ENCODE results near the gene RPL39L. TPM values are rescaled to one million over a fixed set of nuclear protein-coding genes. Genes with fewer than 3 reads are reported as not detected.
A peak's percentile ranks its signal among the peaks of the same experiment; 100 is the strongest.

The RPL39L gene
- total and polyA plus RNA-seq, 2 of the 4 experiments (the other 2 are of a cell fraction): 18.1 to 34.6 TPM

DNA sequence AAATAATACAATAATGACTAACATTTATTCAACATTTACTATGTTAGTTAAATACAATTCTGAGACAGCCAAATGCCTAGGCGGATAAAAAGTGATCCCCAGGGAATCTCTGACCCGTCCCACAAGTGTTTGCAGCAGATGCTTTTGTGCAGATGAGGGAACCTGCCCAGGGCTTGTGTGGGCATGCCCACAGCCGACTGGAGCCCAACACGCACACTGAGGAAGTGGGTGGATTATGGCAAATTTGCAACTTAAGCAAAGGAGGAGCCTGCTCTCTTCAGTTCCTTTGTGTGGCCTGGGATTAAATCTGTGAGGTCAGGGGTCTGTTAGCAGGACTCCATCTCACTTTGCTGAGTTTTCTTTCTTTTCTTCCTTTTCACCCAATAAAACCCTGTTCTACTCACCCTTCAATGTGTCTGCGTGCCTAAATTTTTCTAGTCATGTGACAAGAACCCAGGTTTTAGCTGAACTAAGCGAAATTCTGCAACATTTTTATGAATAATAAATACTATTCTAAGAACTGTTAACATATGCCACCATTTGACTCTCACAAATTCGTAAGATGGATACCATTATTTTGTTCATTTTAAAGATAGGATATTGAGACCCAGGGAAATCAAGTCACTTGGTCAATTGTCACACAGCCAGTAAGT, 44.0 kb upstream of the RPL39L start:
- Histone ChIP-seq H3K14ac (replicated peaks; ENCODE audit: low read depth, low read length) (no peak overlapping the region), H2BK15ac (ENCODE audit: low read depth, low read length) (0 out of 3 replicates have a peak overlapping the region, but pooled peaks have one; percentile 55), H2AFZ (replicated peaks; ENCODE audit: low read length, poor library complexity) (peak overlapping the region; percentile 55), H3K23ac (ENCODE audit: low read depth, low read length) (0 out of 2 replicates have a peak overlapping the region, but pooled peaks have one; percentile 11), H3K79me1 (ENCODE audit: low read depth in 1 of 2, low read length in 2 of 2) (no peaks in the 10 kb centered on the region), H4K91ac (ENCODE audit: insufficient read depth, low read depth, low read length) (peak overlapping the region; percentile 36; the same call in 1 of the 2 replicates), H3K27ac (ENCODE audit: insufficient read depth, low read length) (no peak overlapping the region), H3K4ac (ENCODE audit: low read depth, low read length) (peak overlapping the region; percentile 30; the same call in 1 of the 2 replicates), H3K18ac (ENCODE audit: low read depth, low read length) (peak overlapping the region; percentile 1), H3K9ac (ENCODE audit: low read depth, low read length) (no peak overlapping the region), H3K4me3 (ENCODE audit: insufficient read depth, low read depth, low read length) (no peak overlapping the region), H3K4me1 (ENCODE audit: control insufficient read depth, insufficient read depth, low read length) (peaks cover 12% of the 10 kb centered on the region), H2BK20ac (ENCODE audit: low read depth, low read length) (peak overlapping the region; percentile 79), H3K9me3 (ENCODE audit: control insufficient read depth, insufficient read depth, low read length) (no peaks in the 10 kb centered on the region), H3K9me1 (ENCODE audit: insufficient read depth, low read length) (peaks cover 2% of the 10 kb centered on the region), H3K36me3 (ENCODE audit: control insufficient read depth, insufficient read depth, low read length) (no peaks in the 10 kb centered on the region), H4K8ac (ENCODE audit: low read depth in 2 of 2, low read length in 2 of 2) (peak overlapping the region in 1 of 2 experiments; percentile 35; a peak in 2 of 4 replicates), H3K27me3 (ENCODE audit: control insufficient read depth, insufficient read depth, low read length) (no peaks in the 10 kb centered on the region), H2BK120ac (ENCODE audit: low read depth, low read length) (peak overlapping the region; percentile 83), H3K4me2 (ENCODE audit: low read depth, low read length) (no peak overlapping the region), H2AK9ac (replicated peaks; ENCODE audit: low read depth, low read length, poor library complexity) (peak overlapping the region; percentile 16), H4K20me1 (ENCODE audit: insufficient read depth, low read length) (no peaks in the 10 kb centered on the region), H4K5ac (ENCODE audit: low read depth, low read length) (no peak overlapping the region; the same call in 1 of the 2 replicates), H2BK5ac (ENCODE audit: low read depth, low read length, poor library complexity, severe bottlenecking) (no peak overlapping the region), H2AK5ac (ENCODE audit: low read depth, low read length) (no peak overlapping the region), H3K56ac (ENCODE audit: extremely low read depth, insufficient read depth, low read length) (no peak overlapping the region)
- no peak for ATAC-seq (ENCODE audit: low read depth)
- WGBS, 2 experiments (ENCODE audit: extremely low coverage in 2 of 2, insufficient read length in 1 of 2): no CpG with 5 or more reads among the region's 7 CpGs
- dilution Hi-C loops (cut with HindIII; ENCODE audit: low sequenced_read_pairs, unreplicated experiment): no loop called here
- intact Hi-C loops (cut with micrococcal nuclease): no loop called here
- in situ Hi-C loops (cut with MboI; ENCODE audit: low sequenced_read_pairs): no loop called here
- no peak for DNase-seq
- ChIA-PET CTCF (interaction anchor here (0.6 kb wide), 1 partner anchor 77 kb away, joined by 5 read pairs; no protein-coding TSS in a partner anchor), POLR2A (ENCODE audit: unreplicated experiment) (no interaction called here)
- TF ChIP-seq, protein P1, sequence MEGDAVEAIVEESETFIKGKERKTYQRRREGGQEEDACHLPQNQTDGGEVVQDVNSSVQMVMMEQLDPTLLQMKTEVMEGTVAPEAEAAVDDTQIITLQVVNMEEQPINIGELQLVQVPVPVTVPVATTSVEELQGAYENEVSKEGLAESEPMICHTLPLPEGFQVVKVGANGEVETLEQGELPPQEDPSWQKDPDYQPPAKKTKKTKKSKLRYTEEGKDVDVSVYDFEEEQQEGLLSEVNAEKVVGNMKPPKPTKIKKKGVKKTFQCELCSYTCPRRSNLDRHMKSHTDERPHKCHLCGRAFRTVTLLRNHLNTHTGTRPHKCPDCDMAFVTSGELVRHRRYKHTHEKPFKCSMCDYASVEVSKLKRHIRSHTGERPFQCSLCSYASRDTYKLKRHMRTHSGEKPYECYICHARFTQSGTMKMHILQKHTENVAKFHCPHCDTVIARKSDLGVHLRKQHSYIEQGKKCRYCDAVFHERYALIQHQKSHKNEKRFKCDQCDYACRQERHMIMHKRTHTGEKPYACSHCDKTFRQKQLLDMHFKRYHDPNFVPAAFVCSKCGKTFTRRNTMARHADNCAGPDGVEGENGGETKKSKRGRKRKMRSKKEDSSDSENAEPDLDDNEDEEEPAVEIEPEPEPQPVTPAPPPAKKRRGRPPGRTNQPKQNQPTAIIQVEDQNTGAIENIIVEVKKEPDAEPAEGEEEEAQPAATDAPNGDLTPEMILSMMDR (conservative IDR thresholded peaks at IDR 0.05; ENCODE audit: low read depth, low read length): no peak
- TF ChIP-seq MAFK (IDR thresholded peaks at IDR 0.05; ENCODE audit: low read depth, low read length) (peak; percentile 58; the same call in 1 of the 2 replicates), FOS (IDR thresholded peaks at IDR 0.05; ENCODE audit: low read depth, low read length) (no peak), MXI1 (IDR thresholded peaks at IDR 0.05; ENCODE audit: borderline replicate concordance, low read depth, low read length) (no peak)
- no TSS peak for BruUV-seq (replicated peaks)

Data from IMR-90 (cell line).